ENCODE measurements around the gene ZNF846. TPM values are rescaled to one million over a fixed set of nuclear protein-coding genes. Genes with fewer than 3 reads are reported as not detected.
"Not testable (repeated sequence)": the region's sequence is repeated elsewhere in the genome, so short reads cannot be mapped to it uniquely, and the experiment has no call there.

Gene ZNF846
- total and polyA plus RNA-seq, 2 donors (not counting 1 experiment from before 2014, with no cell fraction given), result 7.4 to 20.8 TPM

DNA sequence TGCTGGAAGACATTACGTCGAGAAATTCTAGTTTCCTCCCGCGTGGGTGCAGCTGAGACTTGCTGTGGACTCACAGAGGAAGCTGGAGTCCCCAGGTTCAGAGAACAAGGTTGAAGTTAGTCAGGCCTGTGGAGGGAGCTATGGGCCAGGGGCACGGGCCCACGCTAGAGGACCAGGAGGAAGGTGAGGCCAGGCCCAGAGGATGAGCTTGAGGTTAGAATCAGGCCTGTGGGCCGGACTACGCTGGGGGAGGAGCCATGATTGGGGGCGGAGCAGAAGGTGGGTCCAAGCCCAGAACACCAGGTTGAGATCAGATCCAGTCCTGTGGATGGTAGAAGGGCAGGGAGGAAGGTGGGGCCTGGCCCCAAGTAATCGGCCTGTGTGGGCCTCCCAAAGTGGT is 32.6 kb downstream of the ZNF846 start:
- no peak overlapping the region for H3K27ac ChIP-seq (ENCODE audit: insufficient read depth, low read length)
- DNase-seq (ENCODE audit: low read depth in 2 of 2), result no peak
- no peak overlapping the region for H2AFZ ChIP-seq (ENCODE audit: low read length)
- TF ChIP-seq, protein P1, sequence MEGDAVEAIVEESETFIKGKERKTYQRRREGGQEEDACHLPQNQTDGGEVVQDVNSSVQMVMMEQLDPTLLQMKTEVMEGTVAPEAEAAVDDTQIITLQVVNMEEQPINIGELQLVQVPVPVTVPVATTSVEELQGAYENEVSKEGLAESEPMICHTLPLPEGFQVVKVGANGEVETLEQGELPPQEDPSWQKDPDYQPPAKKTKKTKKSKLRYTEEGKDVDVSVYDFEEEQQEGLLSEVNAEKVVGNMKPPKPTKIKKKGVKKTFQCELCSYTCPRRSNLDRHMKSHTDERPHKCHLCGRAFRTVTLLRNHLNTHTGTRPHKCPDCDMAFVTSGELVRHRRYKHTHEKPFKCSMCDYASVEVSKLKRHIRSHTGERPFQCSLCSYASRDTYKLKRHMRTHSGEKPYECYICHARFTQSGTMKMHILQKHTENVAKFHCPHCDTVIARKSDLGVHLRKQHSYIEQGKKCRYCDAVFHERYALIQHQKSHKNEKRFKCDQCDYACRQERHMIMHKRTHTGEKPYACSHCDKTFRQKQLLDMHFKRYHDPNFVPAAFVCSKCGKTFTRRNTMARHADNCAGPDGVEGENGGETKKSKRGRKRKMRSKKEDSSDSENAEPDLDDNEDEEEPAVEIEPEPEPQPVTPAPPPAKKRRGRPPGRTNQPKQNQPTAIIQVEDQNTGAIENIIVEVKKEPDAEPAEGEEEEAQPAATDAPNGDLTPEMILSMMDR (conservative IDR thresholded peaks at IDR 0.05 in 1 of 2, IDR thresholded peaks at IDR 0.05 in 1 of 2; ENCODE audit: low read depth in 1 of 2, low read length in 2 of 2), result no peak
- no peak for TF ChIP-seq EZH2 (IDR thresholded peaks at IDR 0.05; ENCODE audit: low read length, missing control alignments)
- H3K27me3 ChIP-seq (ENCODE audit: control insufficient read depth, insufficient read depth, low read length), result no peaks in the 10 kb centered on the region
- no peak overlapping the region for H3K9ac ChIP-seq (ENCODE audit: insufficient read depth, low read length)
- no peak overlapping the region for H3K4me3 ChIP-seq (replicated peaks in 1 of 4; ENCODE audit: control extremely low read depth in 1 of 4, insufficient read depth in 1 of 4, low read depth in 3 of 4, low read length in 4 of 4)
- H3K4me1 ChIP-seq (ENCODE audit: control insufficient read depth, extremely low read depth, insufficient read depth, low read length), result no peaks in the 10 kb centered on the region
- no peaks in the 10 kb centered on the region for H3K36me3 ChIP-seq (ENCODE audit: control insufficient read depth, insufficient read depth, low read length)
- no peaks in the 10 kb centered on the region for H4K20me1 ChIP-seq (ENCODE audit: control insufficient read depth, extremely low read depth, insufficient read depth, low read length)
- no peak overlapping the region for H3K4me2 ChIP-seq (ENCODE audit: extremely low read depth, insufficient read depth, low read length)
- H3K9me3 ChIP-seq (ENCODE audit: control insufficient read depth, insufficient read depth, low read depth, low read length), result no peaks in the 10 kb centered on the region
- H3K79me2 ChIP-seq (ENCODE audit: control insufficient read depth, insufficient read depth, low read length), result no peaks in the 10 kb centered on the region

DNA sequence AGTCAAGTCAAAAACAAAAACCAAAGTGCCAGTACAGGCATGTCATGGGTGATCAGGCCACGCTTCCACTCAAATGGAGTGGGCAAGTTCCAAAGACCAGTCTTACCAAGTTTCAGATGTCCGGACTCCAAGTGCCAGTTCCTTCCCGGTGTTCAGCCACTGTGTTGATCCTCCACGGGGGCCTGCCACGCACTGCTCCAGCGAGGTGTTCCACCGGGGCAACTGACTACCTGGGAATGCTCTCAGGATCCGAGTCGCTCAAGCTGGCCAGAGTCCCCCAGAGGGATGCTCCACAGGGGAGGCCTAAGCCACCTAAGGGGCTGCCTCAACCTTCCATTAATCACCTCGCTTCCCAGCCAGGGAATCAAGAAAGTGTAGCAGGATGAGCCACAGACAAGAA is 38.5 kb downstream of the ZNF846 start:
- not testable (repeated sequence) for H2AFZ ChIP-seq (ENCODE audit: low read length); H3K9ac ChIP-seq (ENCODE audit: insufficient read depth, low read length); H3K4me2 ChIP-seq (ENCODE audit: extremely low read depth, insufficient read depth, low read length); H3K27ac ChIP-seq (ENCODE audit: insufficient read depth, low read length); H3K4me1 ChIP-seq (ENCODE audit: control insufficient read depth, extremely low read depth, insufficient read depth, low read length); H3K79me2 ChIP-seq (ENCODE audit: control insufficient read depth, insufficient read depth, low read length); H3K9me3 ChIP-seq (ENCODE audit: control insufficient read depth, insufficient read depth, low read depth, low read length); H3K4me3 ChIP-seq (replicated peaks in 1 of 4; ENCODE audit: control extremely low read depth in 1 of 4, insufficient read depth in 1 of 4, low read depth in 3 of 4, low read length in 4 of 4); H4K20me1 ChIP-seq (ENCODE audit: control insufficient read depth, extremely low read depth, insufficient read depth, low read length); H3K36me3 ChIP-seq (ENCODE audit: control insufficient read depth, insufficient read depth, low read length); DNase-seq (ENCODE audit: low read depth in 2 of 2); H3K27me3 ChIP-seq (ENCODE audit: control insufficient read depth, insufficient read depth, low read length)

DNA sequence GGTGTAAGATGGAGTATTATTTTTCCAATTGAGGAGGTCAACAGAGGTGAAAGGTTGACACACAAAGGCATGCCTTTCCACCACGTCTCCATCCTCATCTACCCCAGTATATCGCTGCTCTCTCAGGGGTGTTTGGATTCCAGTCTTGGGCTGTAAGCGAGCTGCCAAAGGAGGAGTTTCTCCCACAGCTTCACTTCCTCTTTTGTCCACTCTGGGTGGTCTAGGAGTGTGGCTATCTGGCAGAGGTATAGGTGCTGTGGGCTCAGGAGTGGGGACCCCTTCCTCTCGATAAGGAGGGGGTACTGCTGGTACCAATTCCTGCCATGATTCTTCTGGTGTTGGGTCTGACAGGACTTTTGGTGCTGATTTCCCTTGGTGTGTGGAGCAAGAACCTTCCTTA is 39.4 kb downstream of the ZNF846 start:
- H4K20me1 ChIP-seq (ENCODE audit: control insufficient read depth, extremely low read depth, insufficient read depth, low read length), result no peaks in the 10 kb centered on the region
- no peak overlapping the region for H3K9ac ChIP-seq (ENCODE audit: insufficient read depth, low read length)
- no peak overlapping the region for H2AFZ ChIP-seq (ENCODE audit: low read length)
- no peak overlapping the region for H3K4me3 ChIP-seq (replicated peaks in 1 of 4; ENCODE audit: control extremely low read depth in 1 of 4, insufficient read depth in 1 of 4, low read depth in 3 of 4, low read length in 4 of 4)
- DNase-seq (ENCODE audit: low read depth in 2 of 2), result no peak
- H3K4me2 ChIP-seq (ENCODE audit: extremely low read depth, insufficient read depth, low read length), result no peak overlapping the region
- no peaks in the 10 kb centered on the region for H3K27me3 ChIP-seq (ENCODE audit: control insufficient read depth, insufficient read depth, low read length)
- no peaks in the 10 kb centered on the region for H3K36me3 ChIP-seq (ENCODE audit: control insufficient read depth, insufficient read depth, low read length)
- H3K4me1 ChIP-seq (ENCODE audit: control insufficient read depth, extremely low read depth, insufficient read depth, low read length), result no peaks in the 10 kb centered on the region
- TF ChIP-seq, protein P1 (conservative IDR thresholded peaks at IDR 0.05 in 1 of 2, IDR thresholded peaks at IDR 0.05 in 1 of 2; ENCODE audit: low read depth in 1 of 2, low read length in 2 of 2), result no peak
- no peak for TF ChIP-seq EZH2 (IDR thresholded peaks at IDR 0.05; ENCODE audit: low read length, missing control alignments)
- no peaks in the 10 kb centered on the region for H3K79me2 ChIP-seq (ENCODE audit: control insufficient read depth, insufficient read depth, low read length)
- no peak overlapping the region for H3K27ac ChIP-seq (ENCODE audit: insufficient read depth, low read length)
- no peaks in the 10 kb centered on the region for H3K9me3 ChIP-seq (ENCODE audit: control insufficient read depth, insufficient read depth, low read depth, low read length)

Data from fibroblast of lung (primary cell).